SK-N-SH (cell line): ENCODE results near the gene SLC25A47. TPM values are rescaled to one million over a fixed set of nuclear protein-coding genes. Genes with fewer than 3 reads are reported as not detected.

Source experiments
- CTCF ChIA-PET: fragments of 300-600, 350-600 bp; formaldehyde crosslinking; extraction: SDS; loops from one replicate; lab custom pipeline; 2021; lab: Yijun Ruan, JAX
- POLR2A ChIA-PET: fragments of 350-600 bp; sonication (Branson Sonifier 250); formaldehyde crosslinking; extraction: SDS; loops from one replicate; lab custom pipeline; 2020; ENCODE audit warnings: antibody characterized with exemption, inconsistent platforms; lab: Yijun Ruan, JAX
- DNase-seq: peaks from one replicate; pipeline ENCODE4 v3.0.0; 2012
- H2AFZ ChIP-seq: fragments of 200-600 bp; sonication (generic); 2 replicates; pipeline ENCODE4 v1.8.1; 2016; ENCODE audit warnings: antibody characterized with exemption, mild to moderate bottlenecking, low read depth
- H3F3A ChIP-seq: fragments of 200-600 bp; sonication (generic); replicated peaks from 2 replicates; pipeline ENCODE3; 2016; ENCODE audit warnings: antibody characterized with exemption, mild to moderate bottlenecking; ENCODE audit not compliant: insufficient read depth
- H3K27ac ChIP-seq, 2 experiments: fragments of 200-500 bp in 1 of 2; fragments of 200-600 bp in 1 of 2; sonication (Bioruptor generic) in 1 of 2; sonication (generic), shearing (Covaris generic) in 1 of 2; 2 replicates each; pipeline versions ENCODE4 v1.5.1 to v1.6.1; 2014 to 2016; ENCODE audit warnings: low read depth in 2 of 2, inconsistent platforms in 1 of 2, low read length in 1 of 2, mild to moderate bottlenecking in 1 of 2, mixed read lengths in 1 of 2
- H3K27me3 ChIP-seq: fragments of 200-600 bp; sonication (generic), shearing (Covaris generic); 2 replicates; pipeline ENCODE4 v1.6.1; 2016; ENCODE audit warnings: mixed run types; ENCODE audit not compliant: insufficient read depth
- H3K36me3 ChIP-seq, 2 experiments: fragments of 200-500 bp in 1 of 2; fragments of 200-600 bp in 1 of 2; sonication (Bioruptor generic) in 1 of 2; sonication (generic) in 1 of 2; replicated peaks in 1 of 2; 2 replicates each; pipeline versions ENCODE3 to v1.5.1; 2014 to 2016; ENCODE audit warnings: low read length in 1 of 2, mild to moderate bottlenecking in 1 of 2; ENCODE audit not compliant: insufficient read depth in 2 of 2, control insufficient read depth in 1 of 2
- H3K4me1 ChIP-seq, 2 experiments: fragments of 200-500 bp in 1 of 2; fragments of 200-600 bp in 1 of 2; sonication (Bioruptor generic) in 1 of 2; sonication (generic), shearing (Covaris generic) in 1 of 2; 2 replicates each; pipeline versions ENCODE4 v1.5.1 to v1.6.1; 2014 to 2016; ENCODE audit warnings: low read depth in 1 of 2, low read length in 1 of 2, mixed run types in 1 of 2; ENCODE audit not compliant: insufficient read depth in 2 of 2, control insufficient read depth in 1 of 2
- H3K4me2 ChIP-seq: fragments of 200-600 bp; sonication (generic), shearing (Covaris generic); 2 replicates; pipeline ENCODE4 v1.6.1; 2017; ENCODE audit warnings: mixed run types
- H3K4me3 ChIP-seq, 2 experiments: fragments of 200-500 bp in 1 of 2; fragments of 200-600 bp in 1 of 2; sonication (Bioruptor generic) in 1 of 2; sonication (generic), shearing (Covaris generic) in 1 of 2; 2 replicates each; pipeline versions ENCODE4 v1.5.1 to v1.8.1; 2014 to 2016; ENCODE audit warnings: low read depth in 2 of 2, inconsistent platforms in 1 of 2, low read length in 1 of 2, mild to moderate bottlenecking in 1 of 2, mixed read lengths in 1 of 2, moderate library complexity in 1 of 2
- H3K79me2 ChIP-seq: fragments of 200-600 bp; sonication (generic); 2 replicates; pipeline ENCODE4 v1.8.1; 2017; ENCODE audit warnings: mild to moderate bottlenecking; ENCODE audit not compliant: insufficient read depth
- H3K9ac ChIP-seq: fragments of 200-600 bp; sonication (generic); 2 replicates; pipeline ENCODE4 v1.6.1; 2017; ENCODE audit warnings: mixed run types
- H3K9me2 ChIP-seq: fragments of 200-600 bp; sonication (generic); 2 replicates; pipeline ENCODE4 v1.6.1; 2017; ENCODE audit warnings: mixed run types
- H3K9me3 ChIP-seq: fragments of 200-600 bp; sonication (generic); 2 replicates; pipeline ENCODE4 v1.6.1; 2017; ENCODE audit warnings: mixed run types, mild to moderate bottlenecking, moderate library complexity
- H4K20me1 ChIP-seq: fragments of 200-600 bp; sonication (generic); 2 replicates; pipeline ENCODE4 v1.6.1; 2017; ENCODE audit warnings: mild to moderate bottlenecking, mixed run types; ENCODE audit not compliant: insufficient read depth
- ELF1 ChIP-seq: IDR thresholded peaks from 2 replicates; pipeline ENCODE4 v1.4.0; 2012
- EP300 ChIP-seq, 2 experiments: IDR thresholded peaks; 2 replicates each; pipeline versions ENCODE4 v1.4.0 to v1.6.1; 2012; ENCODE audit warnings: borderline replicate concordance in 1 of 2, low read depth in 1 of 2, low read length in 1 of 2
- FOSL2 ChIP-seq: IDR thresholded peaks from 2 replicates; pipeline ENCODE4 v1.4.0; 2012; ENCODE audit warnings: low read depth, mild to moderate bottlenecking, moderate library complexity, borderline replicate concordance
- FOXJ3 ChIP-seq: sonication (generic); formaldehyde crosslinking; IDR thresholded peaks from 2 replicates; pipeline ENCODE4 v1.5.1; 2020; ENCODE audit warnings: mild to moderate bottlenecking, missing genetic modification reagents
- GABPA ChIP-seq: IDR thresholded peaks from 2 replicates; pipeline ENCODE4 v1.4.0; 2012; ENCODE audit warnings: low read depth, mild to moderate bottlenecking
- GATA2 ChIP-seq: sonication (generic); formaldehyde crosslinking; IDR thresholded peaks from 2 replicates; pipeline ENCODE4 v1.5.0; 2020; ENCODE audit warnings: mild to moderate bottlenecking, missing genetic modification reagents
- JUND ChIP-seq: IDR thresholded peaks from 2 replicates; pipeline ENCODE4 v1.4.0; 2012
- MEF2A ChIP-seq: IDR thresholded peaks from 2 replicates; pipeline ENCODE4 v1.4.0; 2012; ENCODE audit warnings: low read depth, borderline replicate concordance
- MXI1 ChIP-seq: IDR thresholded peaks from 2 replicates; pipeline ENCODE4 v1.6.1; 2012; ENCODE audit warnings: mild to moderate bottlenecking, low read depth, low read length, improper control_type of control experiment
- NFIC ChIP-seq: IDR thresholded peaks from 2 replicates; pipeline ENCODE4 v1.4.0; 2012; ENCODE audit warnings: borderline replicate concordance
- NRF1 ChIP-seq: IDR thresholded peaks from 2 replicates; pipeline ENCODE4 v1.6.1; 2012; ENCODE audit warnings: low read depth, mild to moderate bottlenecking, low read length
- SMC3 ChIP-seq: IDR thresholded peaks from 2 replicates; pipeline ENCODE4 v1.6.1; 2012; ENCODE audit warnings: low read depth, low read length, improper control_type of control experiment
- TAF1 ChIP-seq: IDR thresholded peaks from 2 replicates; pipeline ENCODE4 v1.6.1; 2012; ENCODE audit warnings: low read depth, mild to moderate bottlenecking, low read length, moderate library complexity, borderline replicate concordance
- TEAD4 ChIP-seq: IDR thresholded peaks from 2 replicates; pipeline ENCODE4 v1.4.0; 2012; ENCODE audit warnings: mild to moderate bottlenecking, borderline replicate concordance; ENCODE audit not compliant: insufficient read depth
- YY1 ChIP-seq: IDR thresholded peaks from 2 replicates; pipeline ENCODE4 v1.4.0; 2012; ENCODE audit warnings: low read depth, mild to moderate bottlenecking
- WGBS: methylation state at CpG from one replicate; pipeline ENCODE4 v1.1.6; 2017; ENCODE audit warnings: low lambda C conversion rate; 5-methylcytosine and 5-hydroxymethylcytosine counted together
- polyA plus RNA-seq, 3 experiments: library from polyadenylated mRNA; depleted of rRNA; stranded (reverse); fragments of >200 nt; gene quantifications; 2 replicates each; pipeline ENCODE4 v1.2.3, GENCODE V29; 2012
- TF ChIP-seq, protein P1 (sequence below): IDR thresholded peaks from 2 replicates; pipeline ENCODE4 v1.4.0; 2012; ENCODE audit warnings: low read depth, borderline replicate concordance
- TF ChIP-seq, protein P2 (sequence below): IDR thresholded peaks from 2 replicates; pipeline ENCODE4 v1.4.0; 2012; ENCODE audit warnings: low read depth

SLC25A47 gene
- polyA plus RNA-seq, 1 of the 3 experiments (the other 2 are of a cell fraction): not detected

DNA sequence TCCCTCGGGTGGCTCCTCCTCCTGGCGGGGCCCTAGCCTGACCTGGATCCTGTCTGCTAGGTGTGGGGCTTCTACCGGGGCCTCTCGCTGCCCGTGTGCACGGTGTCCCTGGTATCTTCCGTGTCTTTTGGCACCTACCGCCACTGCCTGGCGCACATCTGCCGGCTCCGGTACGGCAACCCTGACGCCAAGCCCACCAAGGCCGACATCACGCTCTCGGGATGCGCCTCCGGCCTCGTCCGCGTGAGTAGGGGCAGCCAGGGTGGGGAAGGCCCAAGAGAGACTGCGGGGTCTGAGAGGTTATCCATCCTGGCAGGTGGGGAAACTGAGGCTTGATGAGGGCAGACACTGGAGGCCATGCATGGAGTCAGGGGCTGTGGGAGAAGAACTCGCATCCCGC, 4.0 kb downstream of the SLC25A47 start:
- H3K27me3 ChIP-seq: no peaks in the 10 kb centered on the region
- 93% methylated on average over 19 of the region's 24 CpGs for WGBS
- DNase-seq: no peak
- no peaks in the 10 kb centered on the region for H3K36me3 ChIP-seq
- H3K27ac ChIP-seq: no peak overlapping the region
- CTCF ChIA-PET: no interaction called here
- H3K4me2 ChIP-seq: no peak overlapping the region
- H3K9me3 ChIP-seq: no peaks in the 10 kb centered on the region
- POLR2A ChIA-PET: no interaction called here
- no peak overlapping the region for H3K9ac ChIP-seq
- no peak overlapping the region for H3K4me3 ChIP-seq
- no peaks in the 10 kb centered on the region for H3K9me2 ChIP-seq
- H3F3A ChIP-seq: no peaks in the 10 kb centered on the region
- no peaks in the 10 kb centered on the region for H4K20me1 ChIP-seq
- TF ChIP-seq, protein P1, sequence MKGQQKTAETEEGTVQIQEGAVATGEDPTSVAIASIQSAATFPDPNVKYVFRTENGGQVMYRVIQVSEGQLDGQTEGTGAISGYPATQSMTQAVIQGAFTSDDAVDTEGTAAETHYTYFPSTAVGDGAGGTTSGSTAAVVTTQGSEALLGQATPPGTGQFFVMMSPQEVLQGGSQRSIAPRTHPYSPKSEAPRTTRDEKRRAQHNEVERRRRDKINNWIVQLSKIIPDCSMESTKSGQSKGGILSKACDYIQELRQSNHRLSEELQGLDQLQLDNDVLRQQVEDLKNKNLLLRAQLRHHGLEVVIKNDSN: no peak
- H2AFZ ChIP-seq: no peak overlapping the region
- H3K4me1 ChIP-seq: no peaks in the 10 kb centered on the region; a peak in 1 of 4 replicates
- H3K79me2 ChIP-seq: no peaks in the 10 kb centered on the region

DNA sequence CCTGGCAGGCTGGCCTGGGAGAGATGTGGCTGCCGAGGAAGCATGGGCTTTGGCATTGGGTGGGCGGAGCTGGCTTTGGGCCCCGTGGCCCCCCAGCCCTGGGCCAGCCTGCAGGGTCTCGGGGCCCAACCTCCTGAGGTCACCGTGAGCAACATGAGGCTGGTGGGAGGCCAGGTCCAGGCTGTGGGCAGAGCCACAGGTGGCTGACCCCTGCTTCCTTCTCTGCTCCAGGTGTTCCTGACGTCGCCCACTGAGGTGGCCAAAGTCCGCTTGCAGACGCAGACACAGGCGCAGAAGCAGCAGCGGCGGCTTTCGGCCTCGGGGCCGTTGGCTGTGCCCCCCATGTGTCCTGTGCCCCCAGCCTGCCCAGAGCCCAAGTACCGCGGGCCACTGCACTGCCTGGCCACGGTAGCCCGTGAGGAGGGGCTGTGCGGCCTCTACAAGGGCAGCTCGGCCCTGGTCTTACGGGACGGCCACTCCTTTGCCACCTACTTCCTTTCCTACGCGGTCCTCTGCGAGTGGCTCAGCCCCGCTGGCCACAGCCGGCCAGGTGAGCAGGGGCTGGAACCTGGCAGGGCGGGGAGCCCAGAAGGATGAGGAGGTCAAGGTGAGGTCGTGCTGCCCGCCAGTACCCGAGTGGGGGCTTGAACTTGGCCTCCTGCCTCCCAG, 5.5 kb downstream of the SLC25A47 start:
- no peaks in the 10 kb centered on the region for H3K27me3 ChIP-seq
- ChIA-PET POLR2A (no interaction called here), CTCF (no interaction called here)
- DNase-seq: no peak
- H3K4me3 ChIP-seq: no peak overlapping the region
- no peak for TF ChIP-seq SMC3
- no peak for TF ChIP-seq JUND
- no peak for TF ChIP-seq MXI1
- no peaks in the 10 kb centered on the region for H3K36me3 ChIP-seq
- no peaks in the 10 kb centered on the region for H3F3A ChIP-seq
- H3K4me2 ChIP-seq: no peak overlapping the region
- H3K27ac ChIP-seq: no peak overlapping the region
- H3K9me3 ChIP-seq: no peaks in the 10 kb centered on the region
- H3K4me1 ChIP-seq: no peaks in the 10 kb centered on the region; a peak in 1 of 4 replicates
- H3K79me2 ChIP-seq: no peaks in the 10 kb centered on the region
- H2AFZ ChIP-seq: no peak overlapping the region
- 81% methylated on average over 10 of the region's 32 CpGs for WGBS
- no peaks in the 10 kb centered on the region for H4K20me1 ChIP-seq
- no peaks in the 10 kb centered on the region for H3K9me2 ChIP-seq
- H3K9ac ChIP-seq: no peak overlapping the region

DNA sequence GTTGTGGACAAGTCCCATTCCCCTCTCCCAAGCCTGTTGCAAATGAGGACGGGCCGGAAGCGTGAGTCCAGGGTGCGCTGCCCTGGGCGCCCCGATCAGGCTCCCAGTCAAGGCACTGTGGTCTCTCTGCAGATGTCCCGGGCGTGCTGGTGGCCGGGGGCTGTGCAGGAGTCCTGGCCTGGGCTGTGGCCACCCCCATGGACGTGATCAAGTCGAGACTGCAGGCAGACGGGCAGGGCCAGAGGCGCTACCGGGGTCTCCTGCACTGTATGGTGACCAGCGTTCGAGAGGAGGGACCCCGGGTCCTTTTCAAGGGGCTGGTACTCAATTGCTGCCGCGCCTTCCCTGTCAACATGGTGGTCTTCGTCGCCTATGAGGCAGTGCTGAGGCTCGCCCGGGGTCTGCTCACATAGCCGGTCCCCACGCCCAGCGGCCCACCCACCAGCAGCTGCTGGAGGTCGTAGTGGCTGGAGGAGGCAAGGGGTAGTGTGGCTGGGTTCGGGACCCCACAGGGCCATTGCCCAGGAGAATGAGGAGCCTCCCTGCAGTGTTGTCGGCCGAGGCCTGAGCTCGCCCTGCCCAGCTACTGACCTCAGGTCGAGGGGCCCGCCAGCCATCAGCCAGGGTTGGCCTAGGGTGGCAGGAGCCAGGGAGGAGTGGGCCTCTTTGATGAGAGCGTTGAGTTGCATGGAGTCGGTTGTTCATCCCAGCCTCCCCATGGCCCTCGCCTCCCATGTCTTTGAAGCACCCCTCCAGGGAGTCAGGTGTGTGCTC, 6.3 kb downstream of the SLC25A47 start:
- TF ChIP-seq YY1: no peak
- no peak for TF ChIP-seq MEF2A
- TF ChIP-seq TEAD4: no peak
- no peak for TF ChIP-seq FOSL2
- TF ChIP-seq, protein P2, sequence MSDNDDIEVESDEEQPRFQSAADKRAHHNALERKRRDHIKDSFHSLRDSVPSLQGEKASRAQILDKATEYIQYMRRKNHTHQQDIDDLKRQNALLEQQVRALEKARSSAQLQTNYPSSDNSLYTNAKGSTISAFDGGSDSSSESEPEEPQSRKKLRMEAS: no peak
- TF ChIP-seq FOXJ3 (CRISPR knock-in tag): no peak
- TF ChIP-seq, protein P1: no peak
- no peak for TF ChIP-seq NFIC
- TF ChIP-seq TAF1: no peak
- no peak for TF ChIP-seq JUND
- no peak for TF ChIP-seq GATA2
- no peak for TF ChIP-seq NRF1
- TF ChIP-seq ELF1: no peak
- no peak for TF ChIP-seq EP300 (IDR thresholded peaks at IDR 0.05; ENCODE audit: borderline replicate concordance in 1 of 2, low read depth in 1 of 2, low read length in 1 of 2)
- TF ChIP-seq GABPA: no peak
- TF ChIP-seq, all 33 proteins: peak for 0
- Histone ChIP-seq H2AFZ (no peak overlapping the region), H3K36me3 (peaks cover 0 to 2% of the 10 kb centered on the region in 2 experiments), H3K9me3 (no peaks in the 10 kb centered on the region), H3K79me2 (no peaks in the 10 kb centered on the region), H3K9ac (no peak overlapping the region), H3K9me2 (no peaks in the 10 kb centered on the region), H3K4me2 (no peak overlapping the region), H3K27ac (no peak overlapping the region), H3K27me3 (no peaks in the 10 kb centered on the region), H3K4me3 (no peak overlapping the region), H3F3A (no peaks in the 10 kb centered on the region), H4K20me1 (no peaks in the 10 kb centered on the region), H3K4me1 (no peaks in the 10 kb centered on the region; a peak in 1 of 4 replicates)
- CTCF ChIA-PET: interaction anchor here (0.6 to 1.3 kb wide), 2 partner anchors 48 to 83 kb away, joined by 3 read pairs; no protein-coding TSS in a partner anchor
- no peak for DNase-seq
- WGBS: 85% methylated on average over 22 of the region's 36 CpGs
- POLR2A ChIA-PET: no interaction called here
